ENCODE results near the gene SPDEF.

SPDEF gene

GRCh38 chr6:34534656-34535055 lies 21.5 kb downstream of the SPDEF start:
- TF ChIP-seq CTCF (IDR thresholded peaks at IDR 0.05): no peak

- TF ChIP-seq CTCF (IDR thresholded peaks at IDR 0.05): no peak
Measured at GRCh38 chr6:34534146-34534545, 22.0 kb downstream of the SPDEF start.

GRCh38 chr6:34532230-34532629 lies 23.9 kb downstream of the SPDEF start:
- no peak for TF ChIP-seq CTCF (IDR thresholded peaks at IDR 0.05)

- TF ChIP-seq CTCF (IDR thresholded peaks at IDR 0.05): no peak
Measured at GRCh38 chr6:34531580-34532201, 24.4 kb downstream of the SPDEF start.

DNA sequence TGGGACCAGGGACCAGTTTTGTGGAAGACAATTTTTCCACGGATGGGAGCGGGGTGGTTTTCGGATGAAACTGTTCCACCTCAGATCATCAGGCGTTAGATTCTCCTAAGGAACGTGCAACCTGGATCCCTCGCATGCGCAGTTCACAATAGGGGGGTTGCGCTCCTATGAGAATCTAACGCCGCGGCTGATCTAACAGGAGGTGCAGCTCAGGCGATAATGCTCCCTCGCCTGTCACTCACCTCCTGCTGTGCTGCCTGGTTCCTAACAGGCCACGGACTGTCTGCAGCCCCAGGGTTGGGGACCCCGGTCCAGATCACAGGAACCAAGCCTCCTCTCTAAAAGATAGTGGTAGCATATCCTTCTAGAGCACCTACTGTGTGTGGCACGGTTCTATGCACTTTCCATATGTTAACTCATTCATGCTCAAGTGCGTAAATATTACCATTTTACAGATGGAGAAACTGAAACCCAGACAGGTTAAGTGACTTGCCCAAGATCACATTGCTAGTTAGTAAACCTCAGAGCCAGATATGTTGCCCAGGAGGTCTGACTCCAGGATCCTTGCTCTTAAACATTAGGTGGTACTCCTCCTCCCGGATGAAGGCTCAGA lies 25.3 kb downstream of the SPDEF start:
- no peak for TF ChIP-seq CTCF (IDR thresholded peaks at IDR 0.05)

DNA sequence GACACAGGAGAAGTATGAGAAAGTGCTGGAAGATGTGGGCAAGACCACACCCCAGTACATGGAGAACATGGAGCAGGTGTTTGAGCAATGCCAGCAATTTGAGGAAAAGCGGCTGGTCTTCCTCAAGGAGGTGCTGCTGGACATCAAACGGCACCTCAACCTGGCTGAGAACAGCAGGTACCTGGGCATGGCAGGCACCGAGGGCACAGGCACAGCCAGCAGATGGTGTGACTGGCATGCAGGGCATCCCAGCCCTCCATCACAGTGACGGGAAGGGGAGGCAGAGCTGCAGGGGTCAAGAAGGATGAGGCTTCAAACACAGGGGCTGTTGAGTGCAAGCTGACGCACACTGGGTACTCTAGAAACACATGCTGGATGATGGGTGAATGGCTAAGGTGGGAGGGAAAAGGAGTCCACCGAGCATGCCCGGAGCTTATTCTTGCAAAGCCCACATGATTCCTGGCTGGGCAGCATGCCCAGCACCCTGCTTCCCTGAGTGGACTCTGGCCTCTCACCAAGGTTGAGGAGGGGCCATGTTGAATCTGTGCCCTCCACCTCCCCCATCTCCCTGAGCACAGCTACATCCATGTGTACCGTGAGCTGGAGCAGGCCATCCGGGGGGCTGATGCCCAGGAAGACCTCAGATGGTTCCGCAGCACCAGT lies 26.3 kb downstream of the SPDEF start:
- TF ChIP-seq CTCF (IDR thresholded peaks at IDR 0.05): peak; percentile 30; the same call in 1 of the 2 replicates

DNA sequence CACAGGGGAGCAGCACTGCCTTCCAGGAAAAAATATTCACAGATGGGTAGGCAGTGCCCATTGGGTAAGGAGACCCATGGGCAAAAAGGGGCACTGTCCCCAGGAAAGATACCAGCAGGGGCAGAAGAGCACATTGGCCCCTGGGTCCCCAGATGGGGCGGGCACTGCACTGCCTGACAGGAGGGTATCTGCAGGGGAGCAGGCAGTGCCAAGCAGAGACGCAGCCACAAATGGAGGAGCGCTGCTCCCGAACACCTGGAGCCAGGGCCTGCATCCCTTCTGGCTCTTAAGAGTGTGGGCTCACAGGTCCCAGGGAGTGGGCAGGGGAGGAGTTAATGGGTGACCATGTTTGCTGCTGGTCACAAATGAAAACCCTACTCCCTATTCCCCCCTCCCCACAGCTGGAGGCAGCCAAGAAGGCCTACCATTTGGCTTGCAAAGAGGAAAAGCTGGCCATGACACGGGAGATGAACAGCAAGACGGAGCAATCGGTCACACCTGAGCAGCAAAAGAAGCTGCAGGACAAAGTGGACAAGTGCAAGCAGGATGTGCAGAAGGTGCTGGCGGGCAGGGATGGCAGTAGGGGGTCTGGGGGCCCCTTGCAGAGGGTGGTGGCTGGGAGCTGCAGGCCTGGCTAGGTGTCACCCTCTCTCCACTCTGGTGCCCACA lies 27.0 kb downstream of the SPDEF start:
- no peak for TF ChIP-seq CTCF (IDR thresholded peaks at IDR 0.05)

Data from LNCAP (cell line).